HG03460 (cell line): Measurements from ENCODE around the gene CUX1.
A peak's percentile ranks its signal among the peaks of the same experiment; 100 is the strongest.
"Not testable (repeated sequence)": the region's sequence is repeated elsewhere in the genome, so short reads cannot be mapped to it uniquely, and the experiment has no call there.

Source experiments
- ATAC-seq: cut with Tn5 transposase; IDR thresholded peaks from one replicate; pipeline ENCODE4 v1.9.1; 2021; ENCODE audit not compliant: unreplicated experiment

Gene CUX1

GRCh38 chr7:102296514-102296913 is 479.1 kb downstream of the CUX1 start:
- ATAC-seq = no peak

GRCh38 chr7:102297487-102298218 is 480.2 kb downstream of the CUX1 start:
- no peak for ATAC-seq

GRCh38 chr7:102300643-102301221 is 483.3 kb downstream of the CUX1 start:
- ATAC-seq = no peak

- not testable (repeated sequence) for ATAC-seq
Observed at GRCh38 chr7:102301367-102301766, 483.9 kb downstream of the CUX1 start.

- ATAC-seq = no peak
Observed at GRCh38 chr7:102302025-102302424, 484.6 kb downstream of the CUX1 start.

GRCh38 chr7:102303669-102304422 is 486.4 kb downstream of the CUX1 start:
- no peak for ATAC-seq

GRCh38 chr7:102304668-102305067 is 487.2 kb downstream of the CUX1 start:
- no peak for ATAC-seq

GRCh38 chr7:102305414-102306268 is 488.2 kb downstream of the CUX1 start:
- peak; percentile 35 for ATAC-seq

- ATAC-seq = peak; percentile 74
Observed at GRCh38 chr7:102306916-102307677, 489.7 kb downstream of the CUX1 start.

- no peak for ATAC-seq
Observed at GRCh38 chr7:102310414-102310815, 493.0 kb downstream of the CUX1 start.

GRCh38 chr7:102312317-102312716 is 494.9 kb downstream of the CUX1 start:
- no peak for ATAC-seq

- ATAC-seq = no peak
Observed at GRCh38 chr7:102313997-102314780, 496.8 kb downstream of the CUX1 start.

GRCh38 chr7:102317231-102318059 is 500.0 kb downstream of the CUX1 start:
- ATAC-seq = no peak

GRCh38 chr7:102318482-102318971 is 501.1 kb downstream of the CUX1 start:
- no peak for ATAC-seq

- ATAC-seq = no peak
Observed at GRCh38 chr7:102319671-102320070, 502.2 kb downstream of the CUX1 start.

GRCh38 chr7:102320181-102320580 is 502.8 kb downstream of the CUX1 start:
- ATAC-seq = no peak

- ATAC-seq = no peak
Observed at GRCh38 chr7:102320601-102321350, 503.4 kb downstream of the CUX1 start.
